GM13976 (cell line): ENCODE results near the gene STK32B.

ENCODE experiments used
- DNase-seq: peaks from one replicate; pipeline ENCODE4 v3.0.0; 2012; ENCODE audit warnings: low spot score
- CTCF ChIP-seq: IDR thresholded peaks from 2 replicates; pipeline ENCODE4 v1.5.1; 2012; ENCODE audit warnings: borderline replicate concordance, mild to moderate bottlenecking; ENCODE audit not compliant: insufficient read depth; ENCODE audit errors: extremely low read depth, missing control alignments, control extremely low read depth
- in situ Hi-C: fragments of 300-500 bp; cut with MboI; formaldehyde crosslinking; loops from one replicate; pipeline ENCODE4 v1.12.0; 2022; ENCODE audit warnings: low sequenced_read_pairs, mixed read lengths, inconsistent platforms; ENCODE audit not compliant: unreplicated experiment

The STK32B gene

GRCh38 chr4:5366009-5366386, 314.7 kb downstream of the STK32B start:
- in situ Hi-C loops, result no loop called here
- no peak for DNase-seq
- no peak for TF ChIP-seq CTCF

- in situ Hi-C loops, result no loop called here
- no peak for DNase-seq
- TF ChIP-seq CTCF, result no peak
Measured at GRCh38 chr4:5366421-5366820, 315.1 kb downstream of the STK32B start.

GRCh38 chr4:5368426-5368825, 317.1 kb downstream of the STK32B start:
- in situ Hi-C loops, result no loop called here
- no peak for TF ChIP-seq CTCF
- no peak for DNase-seq

- in situ Hi-C loops, result no loop called here
- no peak for DNase-seq
- TF ChIP-seq CTCF, result no peak
Measured at GRCh38 chr4:5370286-5370685, 319.0 kb downstream of the STK32B start.

- no peak for TF ChIP-seq CTCF
- DNase-seq, result no peak
- in situ Hi-C loops, result no loop called here
Measured at GRCh38 chr4:5371415-5372190, 320.3 kb downstream of the STK32B start.

DNA sequence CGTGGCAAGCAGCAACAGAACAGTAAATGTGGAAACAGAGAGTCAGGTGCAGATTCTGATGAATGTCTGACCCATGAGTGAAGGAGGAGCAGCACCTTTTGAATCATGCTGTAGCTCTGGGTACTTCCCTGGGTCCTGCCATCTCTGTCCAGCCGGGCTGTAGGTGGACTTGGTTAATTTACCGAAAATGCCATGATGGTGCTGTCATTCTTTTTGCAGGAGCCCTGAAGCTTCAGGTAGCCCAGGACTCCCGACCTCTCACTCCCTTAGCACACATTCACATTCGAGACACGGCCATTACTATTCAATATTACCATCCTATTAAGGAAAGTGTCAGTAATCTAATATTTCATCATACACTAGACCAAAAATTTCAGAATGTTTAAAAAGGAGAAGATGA, 320.9 kb downstream of the STK32B start:
- no peak for DNase-seq
- TF ChIP-seq CTCF, result no peak
- in situ Hi-C loops, result no loop called here
